Stimulated activated CD8-positive, alpha-beta memory T cell treated with anti-CD3 and anti-CD28 coated beads, Interleukin-7, amount 100 ng/mL, for 4 hours (primary cell): ENCODE measurements around the gene FRRS1.
"Not testable (repeated sequence)": the region's sequence is repeated elsewhere in the genome, so short reads cannot be mapped to it uniquely, and the experiment has no call there.

Experiments used
- DNase-seq, 2 donors: peaks; one replicate each; pipeline ENCODE4 v3.0.0-alpha.2; 2020; ENCODE audit warnings: low read depth in 2 of 2

FRRS1 gene

GRCh38 chr1:99764909-99765308 is 1.5 kb downstream of the FRRS1 start:
- no peak for DNase-seq

- no peak for DNase-seq
Observed at GRCh38 chr1:99764439-99764838, 2.0 kb downstream of the FRRS1 start.

DNA sequence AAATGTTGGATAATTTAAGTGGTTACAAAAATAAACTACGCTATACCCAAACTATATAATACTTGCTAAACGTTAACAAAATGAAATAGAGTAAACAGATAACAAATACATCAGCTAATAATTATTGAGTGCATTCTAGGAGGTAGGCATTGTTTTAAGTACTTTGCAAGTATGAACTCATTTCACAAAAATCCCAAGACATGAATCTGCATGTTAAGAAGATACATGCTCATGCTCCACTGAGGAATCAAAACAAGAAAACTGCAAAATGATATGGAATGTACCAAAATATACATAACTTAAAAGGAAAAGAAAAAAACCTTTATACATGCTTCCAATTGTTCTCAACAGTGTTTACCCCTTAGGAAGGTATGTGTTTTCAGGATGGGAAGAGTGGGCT is 2.5 kb downstream of the FRRS1 start:
- DNase-seq, result no peak

- DNase-seq, result no peak
Observed at GRCh38 chr1:99761774-99762173, 4.7 kb downstream of the FRRS1 start.

- no peak for DNase-seq
Observed at GRCh38 chr1:99759518-99760160, 6.8 kb downstream of the FRRS1 start.

- DNase-seq, result not testable (repeated sequence)
Observed at GRCh38 chr1:99758686-99759517, 7.5 kb downstream of the FRRS1 start.

GRCh38 chr1:99758073-99758511 is 8.3 kb downstream of the FRRS1 start:
- DNase-seq, result no peak

DNA sequence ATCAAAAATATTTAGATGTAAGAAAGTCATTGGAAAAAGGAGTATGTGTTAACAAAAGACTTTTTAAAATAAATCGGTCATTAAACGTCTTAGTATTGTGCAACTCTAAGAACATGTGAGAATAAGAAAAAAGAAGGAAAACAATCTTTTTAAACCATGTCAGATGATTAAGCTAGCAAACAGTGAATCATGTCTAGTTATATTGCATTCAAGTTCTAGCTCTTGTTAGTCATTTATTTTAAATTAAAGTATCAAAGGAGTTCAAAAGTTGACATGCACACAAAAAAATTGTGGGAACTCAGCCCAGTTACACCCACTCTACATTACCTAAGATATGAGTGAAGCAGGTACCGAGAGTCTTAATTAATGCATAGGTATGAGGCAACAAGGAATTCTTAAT is 9.8 kb downstream of the FRRS1 start:
- DNase-seq, result no peak

DNA sequence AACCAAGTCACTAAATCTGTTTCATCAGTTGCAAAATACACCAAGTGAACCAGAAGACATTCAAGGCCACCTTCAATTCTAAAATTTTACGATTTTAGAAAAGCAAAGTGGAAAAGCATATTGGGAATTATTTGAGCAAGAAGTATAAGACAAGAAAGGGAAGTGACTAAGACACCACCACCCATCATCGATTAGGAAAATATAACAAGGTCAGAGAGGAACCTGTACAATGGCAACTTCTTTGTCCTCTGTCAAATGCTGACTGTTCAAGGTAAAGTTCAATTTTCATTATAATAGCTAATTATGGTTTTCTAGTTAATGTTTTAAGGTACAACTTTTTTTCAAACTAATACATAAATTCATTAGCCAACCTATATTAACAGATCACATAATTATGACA is 10.8 kb downstream of the FRRS1 start:
- no peak for DNase-seq

DNA sequence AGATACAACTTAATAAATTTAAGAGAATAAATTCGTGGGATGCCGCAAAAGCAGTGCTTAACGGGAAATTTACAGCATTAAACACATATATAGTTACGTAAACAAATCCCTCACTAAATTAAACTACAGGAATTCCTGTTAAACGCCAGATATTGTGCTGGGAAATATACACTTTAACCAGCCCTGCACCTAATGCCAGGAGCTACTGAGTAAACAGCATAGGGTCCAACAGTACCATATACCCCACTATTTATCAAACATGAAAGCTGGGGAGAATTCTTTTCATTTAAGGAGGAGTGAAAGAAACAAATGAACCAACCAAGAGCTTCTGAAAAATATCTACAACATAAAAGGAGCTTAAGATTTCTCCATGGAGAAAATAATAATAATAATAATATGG is 11.7 kb downstream of the FRRS1 start:
- no peak for DNase-seq

GRCh38 chr1:99754055-99754626 is 12.3 kb downstream of the FRRS1 start:
- no peak for DNase-seq

DNA sequence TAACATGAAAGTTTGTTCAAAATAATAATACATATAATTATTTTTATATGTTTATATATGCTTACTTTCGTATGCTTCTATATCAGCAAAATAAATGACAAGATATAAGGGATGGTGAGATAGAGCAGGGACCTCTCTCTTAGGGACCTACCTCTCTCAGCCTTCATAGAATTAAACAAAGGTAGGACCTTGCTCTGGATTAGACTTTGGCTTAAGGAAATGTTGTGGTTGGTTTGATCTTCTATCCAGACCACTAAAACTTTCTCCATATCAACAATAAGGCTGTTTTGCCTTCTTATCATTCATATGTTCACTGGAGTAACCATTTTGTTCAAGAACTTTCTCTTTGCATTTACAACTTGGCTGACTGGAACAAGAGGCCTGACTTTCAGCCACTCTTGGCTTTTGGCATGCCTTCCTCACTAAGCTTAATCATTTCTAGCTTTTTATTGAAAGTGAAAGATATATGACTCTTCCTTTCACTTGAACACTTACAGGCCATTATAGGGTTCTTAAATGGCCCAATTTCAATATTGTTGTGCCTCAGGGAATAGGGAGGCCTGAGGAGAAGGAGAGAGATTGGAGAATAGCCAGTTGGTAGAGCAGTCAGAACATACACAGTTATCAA is 14.4 kb downstream of the FRRS1 start:
- DNase-seq, result no peak

GRCh38 chr1:99749504-99750347 is 16.7 kb downstream of the FRRS1 start:
- no peak for DNase-seq

DNA sequence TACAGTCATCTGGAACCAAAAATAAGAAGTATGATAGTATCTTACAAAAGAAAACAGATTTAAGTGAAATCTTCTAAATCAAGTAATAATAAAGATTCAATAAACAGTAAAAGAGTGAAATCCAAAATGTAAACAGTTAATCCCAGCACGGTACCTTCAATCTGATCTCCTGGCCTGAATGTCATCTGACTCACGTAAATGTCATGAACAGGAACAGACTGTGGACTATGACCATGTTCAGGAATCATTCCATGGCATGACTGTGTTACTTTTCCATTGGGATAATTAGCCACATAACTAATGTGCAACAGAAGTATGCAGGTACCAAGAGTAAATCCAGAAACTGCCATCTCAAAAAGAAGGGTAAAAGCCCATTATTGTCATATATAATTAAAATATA is 18.0 kb downstream of the FRRS1 start:
- DNase-seq, result no peak

- DNase-seq, result no peak
Observed at GRCh38 chr1:99745684-99746083, 20.8 kb downstream of the FRRS1 start.

GRCh38 chr1:99745061-99745460 is 21.4 kb downstream of the FRRS1 start:
- DNase-seq, result no peak

- no peak for DNase-seq
Observed at GRCh38 chr1:99740141-99740540, 26.3 kb downstream of the FRRS1 start.

- DNase-seq, result no peak
Observed at GRCh38 chr1:99738858-99739465, 27.5 kb downstream of the FRRS1 start.

- no peak for DNase-seq
Observed at GRCh38 chr1:99737016-99737415, 29.4 kb downstream of the FRRS1 start.

GRCh38 chr1:99735852-99736251 is 30.6 kb downstream of the FRRS1 start:
- no peak for DNase-seq

DNA sequence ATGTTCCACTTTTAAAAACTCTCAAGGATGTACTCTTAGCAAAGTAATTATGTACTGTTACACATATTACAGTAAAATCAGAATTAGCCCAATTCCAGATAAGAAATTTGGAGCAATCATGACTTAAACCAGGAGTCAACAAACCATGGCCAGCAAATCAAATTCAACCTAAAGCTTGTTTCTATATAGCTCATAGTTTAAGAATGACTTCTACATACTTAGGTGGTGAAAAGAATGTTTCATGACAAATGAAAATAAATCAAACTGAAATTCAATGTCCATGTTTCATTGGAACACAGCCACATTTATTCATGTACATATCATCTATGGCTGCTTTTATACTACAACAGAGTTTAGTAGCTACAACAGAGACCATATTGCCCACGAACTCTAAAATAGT is 35.1 kb downstream of the FRRS1 start:
- DNase-seq, result no peak
